Activated CD4-positive, alpha-beta T cell treated with anti-CD3 and anti-CD28 coated beads, Interleukin-2, Interleukin-4, amounts not matched to agents 100 ng/mL and 50 ng/mL, durations not matched to agents 16 hours and 8 hours (primary cell): ENCODE results near the gene PRKRA.
"Not testable (repeated sequence)": the region's sequence is repeated elsewhere in the genome, so short reads cannot be mapped to it uniquely, and the experiment has no call there.

Experiments used
- DNase-seq: peaks from one replicate; pipeline ENCODE4 v3.0.0-alpha.2; 2020; ENCODE audit warnings: low spot score

PRKRA gene

GRCh38 chr2:178413472-178414265 lies 37.3 kb downstream of the PRKRA start:
- DNase-seq: peak; percentile 89

DNA sequence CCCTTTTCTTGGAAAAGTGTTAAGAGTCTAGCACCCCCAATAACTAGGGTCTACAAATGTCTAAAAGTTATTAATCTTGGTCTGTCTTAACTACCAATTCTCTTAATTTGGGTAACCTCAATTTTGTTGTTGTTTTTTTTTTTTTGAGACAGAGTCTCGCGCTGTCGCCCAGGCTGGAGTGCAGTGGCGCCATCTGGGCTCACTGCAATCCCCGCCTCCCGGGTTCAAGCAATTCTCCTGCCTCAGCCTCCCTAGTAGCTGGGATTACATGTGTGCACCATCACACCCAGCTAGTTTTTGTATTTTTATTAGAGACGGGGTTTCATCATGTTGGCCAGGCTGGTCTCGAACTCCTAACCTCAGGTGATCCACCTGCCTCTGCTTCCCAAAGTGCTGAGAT lies 38.5 kb downstream of the PRKRA start:
- DNase-seq: not testable (repeated sequence)

DNA sequence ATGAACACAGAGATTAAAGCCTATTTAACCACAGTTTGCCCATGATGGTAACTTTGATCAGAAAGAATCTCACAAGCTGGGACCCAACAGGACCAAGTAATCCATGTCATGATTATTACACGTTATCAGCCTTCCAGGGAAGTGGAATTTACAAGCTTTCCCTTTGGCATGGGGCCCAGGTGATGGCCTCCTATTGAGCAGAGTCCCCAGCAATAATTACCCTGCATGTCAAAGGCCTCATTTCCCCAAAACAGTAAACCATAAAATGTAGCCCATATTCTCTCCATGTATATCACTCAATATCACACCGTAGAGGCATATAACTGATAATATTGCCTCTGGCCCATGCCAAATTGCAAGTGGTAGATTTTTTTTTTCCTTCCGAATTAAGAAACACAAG lies 38.9 kb downstream of the PRKRA start:
- DNase-seq: no peak

DNA sequence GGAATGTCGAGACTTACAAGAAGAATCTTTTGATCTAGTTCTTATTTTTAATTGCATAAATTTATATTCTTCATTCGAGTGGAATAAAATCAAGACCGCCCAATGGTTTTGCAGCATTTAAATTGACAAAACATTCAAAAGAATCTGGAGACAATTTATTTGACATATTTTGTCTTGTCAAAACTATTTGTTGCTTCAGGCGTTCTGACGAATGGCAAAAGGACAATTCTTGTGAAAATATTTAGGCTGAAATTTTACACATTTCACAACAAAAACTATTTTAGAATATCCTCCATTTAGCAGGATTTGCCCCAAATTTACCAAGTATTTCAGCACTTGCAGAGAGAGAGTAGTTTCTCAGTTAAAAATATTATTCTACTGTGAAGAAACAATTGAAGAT lies 41.7 kb downstream of the PRKRA start:
- DNase-seq: no peak

- peak; percentile 93 for DNase-seq
These were observed 46.6 kb downstream of the PRKRA start for GRCh38 chr2:178404368-178404767.

DNA sequence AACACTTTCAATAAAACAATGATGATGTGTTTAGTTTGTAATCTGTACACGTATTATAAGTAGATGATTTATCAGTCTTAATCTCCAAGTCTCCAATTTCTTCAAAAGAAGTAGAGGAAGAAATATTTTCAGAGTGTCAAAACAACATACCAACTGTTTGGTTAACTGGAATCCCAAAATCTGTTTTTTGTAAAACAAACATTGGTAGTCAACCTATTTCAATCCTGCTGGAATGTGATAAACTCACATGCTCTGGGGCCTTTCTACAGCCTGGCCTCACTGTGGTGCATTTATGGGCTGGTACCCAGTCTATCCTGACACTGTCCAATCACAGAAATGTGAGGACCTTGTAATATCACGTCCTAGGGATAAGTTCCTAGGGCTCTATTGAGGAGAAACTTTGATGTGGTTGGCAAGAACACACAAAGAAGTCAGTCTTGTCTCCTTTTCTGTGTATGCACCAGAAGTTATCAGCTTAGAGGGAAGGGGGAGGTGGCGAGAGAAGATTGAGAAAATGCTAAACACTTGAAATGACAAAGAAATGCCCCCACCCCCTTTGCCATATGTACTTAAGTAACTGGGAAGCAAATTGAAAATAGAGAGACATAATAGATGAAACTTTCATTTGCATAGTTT lies 47.2 kb downstream of the PRKRA start:
- DNase-seq: peak; percentile 75

DNA sequence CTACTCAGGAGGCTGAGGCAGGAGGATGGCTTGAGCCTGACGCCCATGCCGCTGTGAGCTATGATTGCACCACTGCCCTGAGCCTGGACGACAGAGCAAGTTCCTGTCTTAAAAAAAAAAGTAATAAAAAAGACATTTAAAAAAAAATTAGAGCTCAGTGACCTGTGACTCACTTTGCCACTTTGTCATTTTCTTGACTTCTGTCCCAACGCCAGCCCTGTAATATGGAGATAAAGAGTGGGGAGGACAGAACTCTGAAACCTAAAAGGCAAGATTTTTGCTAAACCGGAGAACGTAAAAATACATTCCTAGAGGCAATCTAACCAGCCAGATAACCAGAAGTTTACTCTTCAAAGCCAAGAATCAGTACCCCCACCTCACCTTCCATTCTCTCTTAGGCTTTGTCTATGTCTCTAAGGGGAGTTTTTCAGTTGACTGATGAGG lies 49.0 kb downstream of the PRKRA start:
- no peak for DNase-seq

- DNase-seq: peak; percentile 64
These were observed 53.9 kb downstream of the PRKRA start for GRCh38 chr2:178397002-178397605.

DNA sequence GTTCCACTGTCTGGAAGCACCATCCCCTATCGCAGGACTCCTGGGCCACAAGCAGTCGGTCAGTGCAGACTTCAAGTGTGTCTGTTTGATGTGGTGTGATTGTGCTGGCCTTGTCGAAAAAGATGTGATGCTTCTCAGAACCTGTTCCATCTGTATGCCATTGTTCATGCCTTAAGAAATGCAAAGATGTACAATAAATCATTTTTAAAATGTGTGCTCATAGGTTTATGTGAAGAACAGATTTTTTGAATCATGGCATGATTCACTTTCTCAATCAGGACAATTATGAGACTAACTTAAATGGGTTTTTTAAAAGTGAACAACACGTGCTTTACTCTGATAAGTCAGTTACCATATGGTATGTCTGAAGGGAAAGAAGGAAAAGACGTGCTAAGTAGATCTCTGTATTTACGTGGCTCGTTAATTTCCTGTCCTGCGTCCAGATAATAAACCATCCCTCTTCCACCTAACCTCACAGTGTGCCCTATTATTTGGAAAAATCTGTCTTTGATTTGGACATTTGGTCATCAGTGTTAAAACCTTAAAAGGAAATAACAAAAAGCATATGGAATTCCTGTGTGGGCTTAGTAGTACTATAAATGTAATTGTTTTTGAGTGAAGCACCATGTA lies 54.9 kb downstream of the PRKRA start:
- no peak for DNase-seq

GRCh38 chr2:178395295-178395694 lies 55.7 kb downstream of the PRKRA start:
- DNase-seq: no peak

DNA sequence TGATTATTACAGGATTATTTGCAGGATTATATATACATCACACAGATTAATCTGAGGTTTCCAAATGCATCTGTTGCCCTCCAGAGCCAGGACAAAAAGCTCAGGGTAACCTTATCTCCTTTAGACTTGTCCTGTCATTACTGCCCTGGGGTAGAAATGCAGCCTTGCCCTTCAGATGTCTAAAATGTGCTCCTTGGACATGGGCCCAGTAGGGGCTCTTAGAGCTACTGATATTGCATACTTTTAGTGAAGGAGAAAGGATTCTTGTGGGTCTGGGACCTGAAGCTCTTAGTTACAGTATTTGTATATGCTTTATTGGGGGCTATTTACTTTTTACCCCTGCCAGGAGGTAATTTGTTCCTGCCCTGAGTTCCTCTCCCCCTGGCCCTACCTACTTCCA lies 56.1 kb downstream of the PRKRA start:
- DNase-seq: no peak

- no peak for DNase-seq
These were observed 58.8 kb downstream of the PRKRA start for GRCh38 chr2:178392215-178392614.

DNA sequence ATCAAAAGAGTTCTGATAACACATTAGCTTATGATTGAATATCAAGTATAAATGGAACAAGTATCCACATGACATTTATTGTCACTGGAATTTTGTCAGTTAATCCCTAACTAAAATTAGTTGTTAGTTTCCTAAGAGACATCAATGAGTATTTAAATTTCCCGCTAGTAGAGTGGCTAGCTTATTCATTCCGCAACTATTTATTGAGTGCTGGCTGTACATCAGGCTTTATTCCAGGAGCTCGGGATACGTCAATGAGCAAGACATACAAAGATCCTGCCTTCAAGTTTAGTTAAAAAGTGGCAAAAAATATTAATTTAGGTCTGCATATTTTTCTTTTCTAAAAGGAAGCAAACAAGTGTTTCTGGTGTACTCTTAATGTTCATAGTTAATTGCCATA lies 59.3 kb downstream of the PRKRA start:
- DNase-seq: no peak

DNA sequence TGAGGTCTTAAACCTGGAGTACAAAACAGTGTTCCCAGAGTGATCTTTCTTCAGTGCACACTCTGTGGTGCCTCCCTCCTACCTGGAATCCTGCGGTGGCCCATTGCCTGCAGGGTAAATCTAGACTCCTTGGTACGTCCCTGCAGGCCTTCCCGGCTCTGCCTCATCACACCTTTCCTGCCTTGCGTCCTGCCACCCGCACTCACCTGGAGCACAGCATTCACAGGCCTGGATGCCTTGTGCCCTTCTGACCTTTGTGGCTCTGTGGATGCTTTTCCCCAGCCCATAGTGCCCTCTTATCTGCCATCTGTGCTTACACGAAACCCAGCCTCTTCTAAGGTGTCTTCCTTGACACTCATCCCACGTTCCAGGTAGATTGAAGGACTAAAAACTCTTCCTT lies 62.7 kb downstream of the PRKRA start:
- no peak for DNase-seq

DNA sequence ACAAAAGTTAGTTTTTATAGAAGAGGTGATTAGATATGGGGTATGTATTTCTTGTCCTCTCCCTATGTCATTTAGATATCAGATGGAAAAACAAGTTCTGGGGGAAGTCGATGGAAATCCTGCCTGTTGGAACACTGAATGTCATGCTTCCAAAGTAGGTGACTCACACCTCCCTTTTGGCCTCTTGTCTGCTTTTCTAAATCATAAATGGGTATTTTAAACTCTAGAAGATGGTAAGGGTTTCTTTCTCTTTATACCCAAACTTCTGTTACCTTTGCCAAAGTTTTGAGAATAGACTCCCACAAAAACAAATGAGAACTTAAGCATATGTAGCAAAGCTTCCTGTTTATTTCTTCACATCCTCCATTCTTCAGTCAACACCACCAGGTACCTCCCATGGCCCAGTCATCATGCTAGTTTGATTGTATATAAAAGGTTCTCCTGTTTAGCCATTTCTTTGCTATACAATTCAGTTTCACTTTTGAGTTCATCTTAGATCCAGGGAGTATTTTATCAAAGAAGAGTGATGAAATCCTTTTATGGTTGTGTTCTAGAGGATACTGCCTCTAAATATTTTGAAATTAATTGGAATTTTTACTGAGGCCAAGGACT lies 63.9 kb downstream of the PRKRA start:
- DNase-seq: peak; percentile 17

GRCh38 chr2:178385595-178386148 lies 65.3 kb downstream of the PRKRA start:
- DNase-seq: no peak

GRCh38 chr2:178383718-178384117 lies 67.3 kb downstream of the PRKRA start:
- DNase-seq: no peak
